DMS 273 treated with DMSO at 0.1 percent for 48 hours (cell line): ENCODE data around the gene FOXO4.
"Not testable (repeated sequence)": the region's sequence is repeated elsewhere in the genome, so short reads cannot be mapped to it uniquely, and the experiment has no call there.

Experiments
- DNase-seq: peaks from one replicate; lab custom pipeline; 2025; lab: John Stamatoyannopoulos, UW

The FOXO4 gene

GRCh38 chrX:71095555-71095980 lies at the start of gene FOXO4:
Gene FOXO4 (plus strand): TSS chrX:71095851. CDS start chrX:71096529, 678 bp downstream.
- peak; percentile 55 for DNase-seq

GRCh38 chrX:71047891-71048290 lies 47.8 kb upstream of the FOXO4 start:
- not testable (repeated sequence) for DNase-seq

DNA sequence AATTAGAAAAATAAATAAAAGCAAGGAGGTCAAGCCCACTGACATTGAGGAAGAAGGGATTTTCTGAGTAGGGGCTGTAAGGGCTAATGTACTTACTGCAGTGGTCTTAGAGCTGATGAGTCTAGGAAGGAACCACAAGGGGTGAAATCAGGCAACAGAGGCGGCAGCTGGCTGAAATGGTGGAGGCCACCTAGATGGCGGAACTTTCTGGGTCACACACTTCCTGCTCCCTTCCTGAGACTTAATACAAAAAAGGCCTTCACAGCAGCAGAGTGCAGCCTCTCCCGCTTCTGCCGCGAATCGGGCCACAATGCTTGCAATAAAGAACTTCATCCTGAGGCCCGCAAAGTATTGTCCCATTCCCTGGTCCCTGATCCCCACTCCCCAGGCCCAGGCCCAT lies 42.9 kb upstream of the FOXO4 start:
- no peak for DNase-seq

GRCh38 chrX:71053217-71053621 lies 42.4 kb upstream of the FOXO4 start:
- no peak for DNase-seq

DNA sequence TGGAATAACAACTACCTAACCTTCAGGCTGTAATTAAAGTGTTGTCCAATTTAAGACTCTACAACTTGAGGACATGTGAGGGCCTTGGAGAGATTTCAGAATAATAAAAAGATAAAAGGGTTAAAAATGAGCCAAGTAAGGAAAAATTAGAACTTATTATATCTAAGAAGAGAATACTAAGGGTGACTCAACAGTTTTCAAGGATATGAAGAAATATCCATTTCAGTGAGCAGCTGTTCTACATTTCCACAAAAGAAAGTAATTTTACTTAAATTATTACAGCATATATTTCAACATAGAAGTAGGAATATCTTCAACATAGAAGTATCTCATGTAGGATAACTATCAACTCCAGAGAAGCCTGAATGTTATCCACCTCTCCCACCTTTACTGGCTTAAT lies 38.8 kb upstream of the FOXO4 start:
- no peak for DNase-seq

DNA sequence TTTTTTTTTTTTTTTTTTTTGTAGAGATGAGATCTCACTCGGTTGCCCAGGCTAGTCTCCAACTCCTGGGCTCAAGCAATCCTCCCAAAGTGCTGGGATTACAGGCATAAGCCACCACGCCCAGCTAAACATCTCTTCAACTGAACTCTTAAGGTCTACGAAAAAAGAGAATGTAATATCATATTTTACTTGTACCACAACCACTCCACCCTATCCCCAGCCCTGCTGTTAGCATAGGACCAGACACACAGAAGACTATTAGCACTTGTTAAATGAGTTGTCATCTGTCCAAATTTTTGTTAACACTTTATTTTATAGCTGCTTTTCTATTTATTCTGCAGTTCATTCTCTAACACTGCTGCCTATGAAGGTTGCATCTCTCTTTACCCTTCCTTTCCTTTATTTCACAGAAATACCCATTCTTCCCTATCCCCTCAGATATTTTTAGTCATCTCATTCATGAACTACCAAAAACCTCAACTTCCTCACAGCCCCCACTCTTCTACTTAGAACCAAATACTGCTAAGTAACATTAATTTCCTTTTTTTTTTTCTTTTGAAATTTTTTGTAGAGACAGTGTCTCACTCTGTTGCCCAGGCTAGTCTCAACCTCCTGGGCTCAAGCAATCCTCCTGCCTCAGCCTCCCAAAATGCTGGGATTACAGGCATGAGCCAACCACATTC lies 37.7 kb upstream of the FOXO4 start:
- DNase-seq, result no peak

- DNase-seq, result no peak
Observed at GRCh38 chrX:71060127-71060526, 35.5 kb upstream of the FOXO4 start.

- no peak for DNase-seq
Observed at GRCh38 chrX:71067089-71067488, 28.6 kb upstream of the FOXO4 start.

DNA sequence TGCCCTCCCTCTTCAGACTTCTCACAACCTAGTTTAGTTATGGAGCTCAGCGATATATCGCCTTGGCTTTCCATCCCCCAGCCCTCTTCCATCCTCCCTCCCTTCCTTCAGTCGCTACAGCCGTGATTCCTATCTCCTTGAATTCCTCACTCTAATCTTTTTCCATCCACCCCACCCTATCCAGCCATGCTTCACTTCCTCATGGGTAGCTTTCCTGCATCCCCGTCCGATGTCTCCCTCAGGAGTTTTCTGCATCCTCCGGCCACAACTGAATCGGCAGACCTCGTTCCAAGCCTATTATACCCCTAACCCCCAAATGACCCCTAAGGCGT lies 28.0 kb upstream of the FOXO4 start:
- no peak for DNase-seq

- peak; percentile 89 for DNase-seq
Observed at GRCh38 chrX:71068044-71068918, 27.4 kb upstream of the FOXO4 start, which contains the start of gene SNX12. Gene SNX12 (minus strand): TSS chrX:71068334. CDS start chrX:71068306, 28 bp downstream.

DNA sequence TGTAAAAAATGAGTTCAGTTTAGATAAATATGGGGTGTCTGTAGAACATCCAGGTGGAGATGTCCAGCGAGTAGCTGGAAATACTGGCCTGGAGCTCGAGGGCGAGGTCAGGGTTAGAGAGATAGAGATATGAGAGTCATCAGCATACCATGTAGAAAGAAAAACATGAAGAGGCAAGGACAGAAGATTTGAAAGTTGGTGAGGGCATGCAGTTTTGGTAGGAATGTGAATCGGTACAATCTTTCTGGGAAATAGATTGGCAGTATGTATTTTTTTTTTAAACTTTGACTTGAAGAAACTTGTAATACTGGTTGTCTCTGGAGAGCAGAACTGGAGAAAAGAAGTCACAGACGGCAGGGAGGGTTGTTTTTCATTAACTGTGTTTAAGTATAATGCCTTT lies 25.1 kb upstream of the FOXO4 start:
- DNase-seq, result no peak

GRCh38 chrX:71081330-71082123 lies 14.1 kb upstream of the FOXO4 start:
- DNase-seq, result no peak

- DNase-seq, result no peak
Observed at GRCh38 chrX:71082124-71082647, 13.5 kb upstream of the FOXO4 start.

- DNase-seq, result no peak
Observed at GRCh38 chrX:71082822-71083221, 12.8 kb upstream of the FOXO4 start.

DNA sequence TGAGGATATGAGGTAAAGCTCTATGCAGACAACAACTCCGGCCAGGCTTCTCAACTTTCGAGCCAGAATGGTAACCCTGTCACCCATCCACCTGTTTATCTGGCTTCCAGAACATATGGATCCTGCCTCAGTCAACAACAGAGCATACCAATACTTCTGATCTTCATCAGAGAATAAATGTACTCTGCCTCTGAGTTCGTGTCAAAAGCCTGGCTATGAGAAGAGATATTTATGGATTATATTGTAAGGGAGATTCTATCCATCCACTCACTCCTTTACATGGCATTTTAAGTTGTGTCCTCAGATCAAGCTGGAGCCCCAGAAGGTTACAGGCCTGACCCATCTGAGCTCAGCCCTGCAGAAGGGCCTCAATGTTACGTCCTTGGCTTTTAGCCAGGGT lies 9.8 kb upstream of the FOXO4 start:
- no peak for DNase-seq

- no peak for DNase-seq
Observed at GRCh38 chrX:71091263-71091662, 4.4 kb upstream of the FOXO4 start.

DNA sequence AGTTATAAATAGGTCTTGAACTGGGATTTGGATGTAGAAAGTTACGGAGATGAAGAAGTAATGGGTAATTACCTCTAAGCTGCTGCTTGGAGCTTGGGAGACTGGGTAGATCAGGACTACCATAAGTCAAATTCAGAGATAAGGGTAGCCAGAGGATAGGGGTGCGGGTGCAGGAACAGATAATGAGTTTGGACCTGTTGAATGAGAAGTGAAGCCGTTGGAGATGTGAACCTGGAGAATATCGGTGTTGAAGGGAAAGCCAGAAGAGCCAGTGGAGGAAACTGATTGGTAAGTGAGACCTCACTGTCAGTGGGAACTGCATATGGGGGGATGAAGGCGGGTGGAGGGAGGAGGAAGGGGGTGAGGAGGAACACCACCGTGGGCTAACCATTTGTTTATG lies 618 bp upstream of the FOXO4 start:
- DNase-seq, result no peak

DNA sequence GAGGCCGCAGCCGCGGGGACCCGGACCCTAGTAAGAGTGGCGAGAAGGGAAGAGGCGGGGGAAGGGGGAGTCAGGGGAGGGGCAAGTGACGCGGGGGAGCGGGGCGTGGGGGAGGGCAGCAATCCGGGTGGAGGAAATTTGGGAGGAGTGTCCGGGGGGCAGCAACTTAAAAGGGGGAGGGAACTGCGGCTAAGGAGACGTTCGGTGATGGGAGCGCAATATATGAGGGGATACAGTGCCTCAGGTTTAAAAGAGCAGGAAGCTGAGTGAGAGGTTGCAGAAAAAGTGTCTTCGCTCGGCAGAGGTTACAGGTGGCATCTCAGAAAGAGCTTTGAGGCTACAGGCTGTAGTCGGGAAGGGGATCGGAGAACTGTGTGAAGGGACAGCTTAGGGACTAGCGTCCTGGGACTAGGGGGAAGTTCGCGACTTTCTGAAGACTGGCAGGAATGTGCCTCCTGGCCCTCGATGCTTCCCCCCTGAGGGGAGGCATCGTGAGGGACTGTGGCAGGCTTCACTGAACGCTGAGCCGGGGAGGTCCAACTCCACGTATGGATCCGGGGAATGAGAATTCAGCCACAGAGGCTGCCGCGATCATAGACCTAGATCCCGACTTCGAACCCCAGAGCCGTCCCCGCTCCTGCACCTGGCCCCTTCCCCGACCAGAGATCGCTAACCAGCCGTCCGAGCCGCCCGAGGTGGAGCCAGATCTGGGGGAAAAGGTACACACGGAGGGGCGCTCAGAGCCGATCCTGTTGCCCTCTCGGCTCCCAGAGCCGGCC lies 519 bp downstream of the FOXO4 start:
- peak; percentile 20 for DNase-seq

DNA sequence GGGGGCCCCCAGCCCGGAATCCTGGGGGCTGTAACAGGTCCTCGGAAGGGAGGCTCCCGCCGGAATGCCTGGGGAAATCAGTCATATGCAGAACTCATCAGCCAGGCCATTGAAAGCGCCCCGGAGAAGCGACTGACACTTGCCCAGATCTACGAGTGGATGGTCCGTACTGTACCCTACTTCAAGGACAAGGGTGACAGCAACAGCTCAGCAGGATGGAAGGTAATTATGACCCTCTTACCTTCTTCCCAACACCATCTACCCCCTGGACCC lies 1.0 kb downstream of the FOXO4 start:
- no peak for DNase-seq

DNA sequence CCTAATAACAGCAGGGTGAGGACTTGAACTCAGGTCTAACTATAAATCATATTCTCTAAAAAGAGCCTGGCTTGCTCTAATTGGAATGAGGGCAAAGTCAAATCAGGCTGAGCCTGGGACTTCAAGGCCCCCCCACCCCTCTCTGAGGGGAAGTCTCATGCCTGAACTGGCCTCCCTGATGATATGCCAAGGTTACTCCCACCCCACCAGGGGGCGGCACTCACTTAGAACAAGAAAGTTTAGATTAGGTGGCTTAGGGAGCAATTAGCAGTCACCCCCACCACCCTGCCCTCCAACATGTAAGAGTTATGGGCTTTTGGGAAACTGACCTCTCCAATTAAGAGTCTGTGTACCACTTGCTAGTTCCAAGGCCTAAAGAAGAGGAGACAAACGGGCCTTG lies 2.7 kb downstream of the FOXO4 start:
- DNase-seq, result peak; percentile 16

DNA sequence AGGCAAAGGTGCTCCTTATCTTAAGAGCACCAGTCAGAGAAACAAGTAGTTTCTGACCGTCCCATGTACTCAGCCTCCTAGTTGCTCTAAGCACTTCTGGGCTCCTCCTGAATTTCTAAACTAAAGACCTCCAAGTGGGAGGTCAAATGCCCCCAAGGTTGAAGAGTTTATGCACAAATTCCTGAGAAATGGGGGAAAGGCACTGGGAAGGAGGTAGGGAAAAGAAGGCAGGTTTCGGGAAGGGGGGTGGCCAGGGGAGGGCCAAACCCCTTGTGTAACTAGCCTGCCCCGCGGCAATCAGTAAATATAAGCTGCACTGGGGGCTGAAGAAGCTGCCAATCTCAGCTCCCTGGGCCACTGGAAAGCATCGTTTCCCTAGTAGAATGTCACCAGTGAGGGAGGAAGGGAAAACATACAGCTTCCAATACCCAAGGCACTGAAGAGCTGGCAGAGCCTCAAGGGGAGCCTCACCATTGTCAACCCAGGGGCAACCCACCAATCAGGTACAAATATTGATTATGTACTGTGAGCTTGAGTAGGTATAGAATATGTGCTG lies 3.4 kb downstream of the FOXO4 start:
- DNase-seq, result no peak

DNA sequence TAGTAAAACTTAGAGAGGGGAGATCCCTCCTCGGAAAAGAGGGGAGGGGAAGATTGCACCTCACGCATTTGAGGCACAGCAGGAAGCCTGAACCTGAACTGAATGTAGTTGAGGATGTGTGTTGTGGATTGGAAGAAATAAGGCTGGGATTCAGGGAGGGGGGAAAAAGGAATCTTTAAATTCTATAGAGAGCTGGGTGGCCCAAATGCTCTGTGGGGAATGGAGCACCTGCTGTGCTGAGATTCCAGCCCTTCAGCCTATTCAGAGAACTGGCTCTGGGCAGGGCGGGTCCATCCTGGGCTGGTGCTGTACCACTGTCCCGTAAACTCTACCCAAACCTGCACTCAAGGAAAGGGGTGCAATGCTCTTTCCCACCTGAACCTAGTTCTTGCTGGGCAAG lies 4.1 kb downstream of the FOXO4 start:
- DNase-seq, result no peak
